Liver (tissue), 3 donors: ENCODE measurements around the gene TGM2.

Experiments used
- CTCF ChIP-seq: fragments of 150-350 bp; IDR thresholded peaks from 2 replicates; pipeline ENCODE4 v1.5.1; 2017; ENCODE audit warnings: improper control_type of control experiment, low read depth, low read length; ENCODE audit not compliant: missing input control
- RAD21 ChIP-seq, 2 donors: IDR thresholded peaks; 2 replicates each; pipeline ENCODE4 v1.6.1; 2016; ENCODE audit warnings: antibody characterized with exemption in 2 of 2, mild to moderate bottlenecking in 2 of 2
- ZBTB33 ChIP-seq: IDR thresholded peaks from 2 replicates; pipeline ENCODE4 v1.6.1; 2016; ENCODE audit warnings: antibody characterized with exemption
- donor health status: healthy.
- donor health status: healthy.

GRCh38 chr20:38208088-38208487 lies 43.0 kb upstream of the TGM2 start:
- TF ChIP-seq RAD21 (IDR thresholded peaks at IDR 0.05) (no peak), CTCF (no peak), ZBTB33 (no peak)
